HL-60 (cell line): ENCODE results near the gene TAF4.

Experiments
- GABPA ChIP-seq: IDR thresholded peaks from 2 replicates; pipeline ENCODE4 v1.6.1; 2012; ENCODE audit warnings: low read depth
- POLR2AphosphoS5 ChIP-seq: IDR thresholded peaks from 2 replicates; pipeline ENCODE4 v1.6.1; 2012; ENCODE audit warnings: low read depth
- TF ChIP-seq, protein P1 (sequence below): IDR thresholded peaks from one replicate; pipeline ENCODE4 v1.5.1; 2011; ENCODE audit warnings: low read length, control low read depth, inconsistent platforms; ENCODE audit not compliant: insufficient read depth
- TF ChIP-seq, protein P2 (sequence below): IDR thresholded peaks from 2 replicates; pipeline ENCODE4 v1.6.1; 2012; ENCODE audit warnings: low read depth; ENCODE audit not compliant: insufficient replicate concordance

GRCh38 chr20:61940491-61940890, 125.2 kb downstream of the TAF4 start:
- no peak for TF ChIP-seq POLR2AphosphoS5
- TF ChIP-seq, protein P1, sequence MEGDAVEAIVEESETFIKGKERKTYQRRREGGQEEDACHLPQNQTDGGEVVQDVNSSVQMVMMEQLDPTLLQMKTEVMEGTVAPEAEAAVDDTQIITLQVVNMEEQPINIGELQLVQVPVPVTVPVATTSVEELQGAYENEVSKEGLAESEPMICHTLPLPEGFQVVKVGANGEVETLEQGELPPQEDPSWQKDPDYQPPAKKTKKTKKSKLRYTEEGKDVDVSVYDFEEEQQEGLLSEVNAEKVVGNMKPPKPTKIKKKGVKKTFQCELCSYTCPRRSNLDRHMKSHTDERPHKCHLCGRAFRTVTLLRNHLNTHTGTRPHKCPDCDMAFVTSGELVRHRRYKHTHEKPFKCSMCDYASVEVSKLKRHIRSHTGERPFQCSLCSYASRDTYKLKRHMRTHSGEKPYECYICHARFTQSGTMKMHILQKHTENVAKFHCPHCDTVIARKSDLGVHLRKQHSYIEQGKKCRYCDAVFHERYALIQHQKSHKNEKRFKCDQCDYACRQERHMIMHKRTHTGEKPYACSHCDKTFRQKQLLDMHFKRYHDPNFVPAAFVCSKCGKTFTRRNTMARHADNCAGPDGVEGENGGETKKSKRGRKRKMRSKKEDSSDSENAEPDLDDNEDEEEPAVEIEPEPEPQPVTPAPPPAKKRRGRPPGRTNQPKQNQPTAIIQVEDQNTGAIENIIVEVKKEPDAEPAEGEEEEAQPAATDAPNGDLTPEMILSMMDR = no peak
- TF ChIP-seq, protein P2, sequence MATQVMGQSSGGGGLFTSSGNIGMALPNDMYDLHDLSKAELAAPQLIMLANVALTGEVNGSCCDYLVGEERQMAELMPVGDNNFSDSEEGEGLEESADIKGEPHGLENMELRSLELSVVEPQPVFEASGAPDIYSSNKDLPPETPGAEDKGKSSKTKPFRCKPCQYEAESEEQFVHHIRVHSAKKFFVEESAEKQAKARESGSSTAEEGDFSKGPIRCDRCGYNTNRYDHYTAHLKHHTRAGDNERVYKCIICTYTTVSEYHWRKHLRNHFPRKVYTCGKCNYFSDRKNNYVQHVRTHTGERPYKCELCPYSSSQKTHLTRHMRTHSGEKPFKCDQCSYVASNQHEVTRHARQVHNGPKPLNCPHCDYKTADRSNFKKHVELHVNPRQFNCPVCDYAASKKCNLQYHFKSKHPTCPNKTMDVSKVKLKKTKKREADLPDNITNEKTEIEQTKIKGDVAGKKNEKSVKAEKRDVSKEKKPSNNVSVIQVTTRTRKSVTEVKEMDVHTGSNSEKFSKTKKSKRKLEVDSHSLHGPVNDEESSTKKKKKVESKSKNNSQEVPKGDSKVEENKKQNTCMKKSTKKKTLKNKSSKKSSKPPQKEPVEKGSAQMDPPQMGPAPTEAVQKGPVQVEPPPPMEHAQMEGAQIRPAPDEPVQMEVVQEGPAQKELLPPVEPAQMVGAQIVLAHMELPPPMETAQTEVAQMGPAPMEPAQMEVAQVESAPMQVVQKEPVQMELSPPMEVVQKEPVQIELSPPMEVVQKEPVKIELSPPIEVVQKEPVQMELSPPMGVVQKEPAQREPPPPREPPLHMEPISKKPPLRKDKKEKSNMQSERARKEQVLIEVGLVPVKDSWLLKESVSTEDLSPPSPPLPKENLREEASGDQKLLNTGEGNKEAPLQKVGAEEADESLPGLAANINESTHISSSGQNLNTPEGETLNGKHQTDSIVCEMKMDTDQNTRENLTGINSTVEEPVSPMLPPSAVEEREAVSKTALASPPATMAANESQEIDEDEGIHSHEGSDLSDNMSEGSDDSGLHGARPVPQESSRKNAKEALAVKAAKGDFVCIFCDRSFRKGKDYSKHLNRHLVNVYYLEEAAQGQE = no peak
- TF ChIP-seq GABPA = no peak
